Osteocyte (in vitro differentiated cells): ENCODE results near the gene DISC1. TPM values are rescaled to one million over a fixed set of nuclear protein-coding genes. Genes with fewer than 3 reads are reported as not detected.
A peak's percentile ranks its signal among the peaks of the same experiment; 100 is the strongest.

Source experiments
- DNase-seq: peaks from one replicate; pipeline ENCODE4 v3.0.0; 2021; ENCODE audit warnings: mixed read lengths; ENCODE audit not compliant: unreplicated experiment; ENCODE audit errors: extremely low spot score
- H3K27ac Mint-ChIP-seq: one replicate; pipeline ENCODE4 v1.8.0; 2021; ENCODE audit warnings: mild to moderate bottlenecking, mixed read lengths; ENCODE audit not compliant: unreplicated experiment
- H3K27me3 Mint-ChIP-seq: one replicate; pipeline ENCODE4 v1.8.0; 2021; ENCODE audit warnings: mixed read lengths; ENCODE audit not compliant: unreplicated experiment
- H3K36me3 Mint-ChIP-seq: one replicate; pipeline ENCODE4 v1.8.0; 2021; ENCODE audit warnings: mixed read lengths; ENCODE audit not compliant: unreplicated experiment
- H3K4me1 Mint-ChIP-seq: one replicate; pipeline ENCODE4 v1.8.0; 2021; ENCODE audit warnings: mixed read lengths; ENCODE audit not compliant: unreplicated experiment
- H3K4me3 Mint-ChIP-seq: one replicate; pipeline ENCODE4 v1.8.0; 2021; ENCODE audit warnings: mild to moderate bottlenecking, moderate library complexity, mixed read lengths; ENCODE audit not compliant: unreplicated experiment
- H3K9me3 Mint-ChIP-seq: one replicate; pipeline ENCODE4 v1.8.0; 2021; ENCODE audit warnings: mixed read lengths; ENCODE audit not compliant: unreplicated experiment
- CTCF ChIP-seq: fragments of 200-600 bp; sonication (generic); IDR thresholded peaks from 2 replicates; pipeline ENCODE4 v1.5.0; 2021; ENCODE audit warnings: antibody characterized with exemption, mild to moderate bottlenecking, moderate library complexity
- long read RNA-seq: library from polyadenylated mRNA; unstranded; transcript quantifications from one replicate; pipeline ENCODE4 v2.0.0, GENCODE V29; 2021
- total RNA-seq: library from RNA; stranded (reverse); gene quantifications from 2 replicates; pipeline ENCODE4 v1.2.1, GENCODE V29; 2021

The DISC1 gene
- 15.6 and 16.0 TPM in 2 replicates for total RNA-seq
- long read RNA-seq, partial matches to known transcripts, result 0 of 7 reads
- long read RNA-seq, other reads (novel, unspliced or antisense), result 7 of 7 reads

GRCh38 chr1:231626535-231626950 lies at the start of gene DISC1:
Gene DISC1, plus strand, starts transcription at chr1:231626790. Its CDS starts 78 bp downstream, at chr1:231626868.
- Mint-ChIP-seq H3K4me3 (peak within 1 kb of the TSS; percentile 84), H3K36me3 (no peaks in the 10 kb centered on the region), H3K27ac (peak within 1 kb of the TSS; percentile 86), H3K4me1 (peaks cover 44% of the 10 kb centered on the region), H3K9me3 (peaks cover 5% of the 10 kb centered on the region), H3K27me3 (peaks cover 9% of the 10 kb centered on the region)
- no peak for TF ChIP-seq CTCF
- peak; percentile 94 for DNase-seq

GRCh38 chr1:231576804-231577718 lies 49.5 kb upstream of the DISC1 start:
- DNase-seq, result no peak
- Mint-ChIP-seq H3K9me3 (no peaks in the 10 kb centered on the region), H3K36me3 (peaks cover 2% of the 10 kb centered on the region), H3K4me1 (no peaks in the 10 kb centered on the region), H3K27ac (no peak overlapping the region), H3K27me3 (no peaks in the 10 kb centered on the region), H3K4me3 (no peak overlapping the region)
- no peak for TF ChIP-seq CTCF

GRCh38 chr1:231580874-231581273 lies 45.7 kb upstream of the DISC1 start:
- no peak for DNase-seq
- Mint-ChIP-seq H3K27me3 (no peaks in the 10 kb centered on the region), H3K4me3 (no peak overlapping the region), H3K36me3 (peaks cover 2% of the 10 kb centered on the region), H3K4me1 (peaks cover 3% of the 10 kb centered on the region), H3K27ac (no peak overlapping the region), H3K9me3 (no peaks in the 10 kb centered on the region)
- no peak for TF ChIP-seq CTCF

GRCh38 chr1:231581859-231582258 lies 44.7 kb upstream of the DISC1 start:
- Mint-ChIP-seq H3K36me3 (peaks cover 2% of the 10 kb centered on the region), H3K4me1 (peaks cover 3% of the 10 kb centered on the region), H3K27me3 (no peaks in the 10 kb centered on the region), H3K4me3 (no peak overlapping the region), H3K27ac (no peak overlapping the region), H3K9me3 (no peaks in the 10 kb centered on the region)
- TF ChIP-seq CTCF, result no peak
- DNase-seq, result no peak

GRCh38 chr1:231583376-231583775 lies 43.2 kb upstream of the DISC1 start:
- Mint-ChIP-seq H3K4me3 (no peak overlapping the region), H3K4me1 (peaks cover 3% of the 10 kb centered on the region), H3K27me3 (no peaks in the 10 kb centered on the region), H3K9me3 (no peaks in the 10 kb centered on the region), H3K27ac (no peak overlapping the region), H3K36me3 (peaks cover 2% of the 10 kb centered on the region)
- DNase-seq, result no peak
- TF ChIP-seq CTCF, result no peak
